T-helper 2 cell (primary cell): ENCODE data around the gene COX5A.

Experiments
- DNase-seq, 5 experiments: peaks; one replicate each; pipeline versions ENCODE4 v3.0.0 to v3.0.0-alpha.2; 2012 to 2022
- total RNA-seq, 2 donors: gene quantifications; one replicate each; lab custom pipeline; 2026; lab: John Stamatoyannopoulos, UW

Gene COX5A
- total RNA-seq = 20.9 to 27.4 reads per million in 2 donors

- DNase-seq = peak; percentile 81 to 98 (median 88)
These were observed at the start of gene COX5A for GRCh38 chr15:74937590-74938371. TSS of gene COX5A (minus strand) at chr15:74938073. CDS start at chr15:74938014, 59 bp downstream.

- peak in 2 of 5 experiments; percentile 27 to 33 for DNase-seq
These were observed 45.9 kb upstream of the COX5A start for GRCh38 chr15:74983725-74984231.

- no peak for DNase-seq
These were observed 44.3 kb upstream of the COX5A start for GRCh38 chr15:74982183-74982582.

DNA sequence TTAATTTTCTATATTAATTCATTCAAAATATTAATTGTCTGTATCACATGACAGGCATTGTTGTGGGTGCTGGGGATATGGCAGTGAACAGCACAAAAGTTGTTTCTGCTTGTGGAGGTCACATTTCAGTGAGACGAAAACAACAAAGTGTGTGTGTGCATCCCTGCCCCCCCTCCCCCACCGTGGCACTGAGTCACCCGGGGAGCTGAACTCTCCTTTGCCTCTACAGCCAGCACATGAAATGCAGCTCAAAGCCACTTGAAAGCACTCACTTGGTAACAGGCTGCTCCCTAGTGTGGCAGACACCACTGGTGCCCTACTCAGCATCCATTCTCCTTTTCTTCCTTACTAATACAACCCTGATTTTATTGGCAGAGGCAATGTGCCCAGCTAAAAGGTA, 40.6 kb upstream of the COX5A start:
- no peak for DNase-seq

DNA sequence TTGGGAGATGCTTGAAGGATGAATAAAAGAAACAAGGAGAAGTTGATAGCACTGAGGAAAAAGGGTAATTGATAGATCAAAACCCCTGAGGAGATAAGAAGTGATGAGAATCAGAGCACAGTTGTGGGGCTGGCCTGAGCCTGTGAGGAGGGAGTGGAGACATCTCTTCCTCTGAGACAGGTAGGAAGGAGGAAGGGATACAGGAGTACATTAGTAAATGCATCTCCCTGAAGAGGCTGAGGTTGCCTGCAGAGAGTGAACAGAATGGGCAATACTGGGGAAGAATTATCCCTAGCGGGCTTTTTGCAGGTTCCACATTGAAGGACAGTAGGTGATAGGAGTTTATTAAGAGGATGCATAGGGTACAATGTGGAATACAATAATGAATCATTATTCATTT, 40.2 kb upstream of the COX5A start:
- DNase-seq = no peak

DNA sequence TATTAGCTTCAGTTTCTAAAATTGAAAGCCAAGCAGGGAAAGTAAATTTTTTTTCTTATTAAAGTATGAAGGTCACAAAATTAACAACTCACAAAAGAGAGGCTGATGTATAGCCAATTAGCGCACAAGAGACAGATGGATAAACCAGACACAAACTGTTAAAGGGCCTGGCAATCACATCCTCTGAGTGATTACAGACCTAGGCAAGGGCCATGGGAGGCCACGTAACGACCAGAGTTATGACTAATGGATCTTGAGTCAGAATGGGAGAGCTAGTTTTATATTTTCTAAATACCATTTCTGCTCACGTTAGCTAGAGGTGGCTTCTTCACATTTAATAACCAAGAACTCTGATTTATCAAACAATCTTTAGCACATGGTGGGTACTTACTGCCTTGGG, 39.7 kb upstream of the COX5A start:
- DNase-seq = peak in 1 of 5 experiments; percentile 23

DNA sequence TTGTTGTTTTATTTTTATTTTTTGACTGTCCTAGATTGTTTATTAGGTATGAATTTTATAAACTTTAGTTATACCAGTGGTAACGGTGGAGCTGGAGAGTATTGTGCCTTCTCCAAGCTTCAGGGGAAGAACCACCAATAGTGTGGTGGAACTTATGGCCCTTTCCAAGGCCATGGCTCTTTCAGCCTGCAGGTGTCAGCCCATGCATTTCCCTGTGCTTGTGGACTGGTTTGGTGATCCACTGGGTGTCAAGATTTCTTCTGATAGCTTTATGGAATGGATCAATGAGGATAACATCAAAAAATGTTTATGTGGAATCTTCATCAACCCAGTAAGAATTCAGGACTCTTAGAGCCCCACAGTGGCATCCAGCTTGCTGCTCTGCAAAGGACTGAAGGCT, 38.3 kb upstream of the COX5A start:
- no peak for DNase-seq

DNA sequence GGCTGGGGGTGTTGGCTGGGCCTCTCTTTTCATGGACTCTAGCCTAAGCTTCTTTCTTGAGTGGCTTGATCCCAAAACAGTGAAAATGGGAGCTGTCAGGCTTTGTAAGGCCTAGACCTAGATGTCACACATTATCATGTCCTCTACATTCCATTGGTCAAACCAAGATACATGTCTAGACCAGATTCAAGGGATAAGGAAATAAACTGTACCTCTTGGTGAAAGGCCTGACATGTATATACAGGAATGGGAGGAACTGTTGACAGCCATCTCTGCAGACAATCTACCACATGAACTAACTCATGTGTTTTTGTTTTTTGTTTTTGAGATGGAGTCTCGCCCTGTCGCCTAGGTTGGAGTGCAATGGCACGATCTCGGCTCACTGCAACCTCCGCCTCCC, 29.8 kb upstream of the COX5A start:
- DNase-seq = no peak

DNA sequence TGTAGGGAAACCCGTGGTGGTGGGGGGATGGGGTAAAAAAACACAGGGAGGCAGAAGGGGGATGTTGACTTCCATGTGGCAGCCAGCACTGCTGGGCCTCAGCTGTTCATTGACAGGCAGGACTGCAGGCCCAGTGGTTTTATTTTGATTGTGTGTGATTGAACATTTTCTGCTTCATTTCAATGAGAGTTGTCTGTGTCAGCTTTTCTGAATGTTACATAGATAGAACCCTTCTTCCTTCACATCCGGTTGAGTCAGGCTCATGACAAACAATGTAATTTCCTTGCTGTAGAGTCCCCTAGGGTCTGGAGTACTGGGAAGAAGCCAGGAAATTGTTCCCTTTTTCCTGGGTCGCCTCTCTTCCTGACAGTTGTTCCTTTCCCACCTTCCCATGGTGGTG, 26.9 kb upstream of the COX5A start:
- no peak for DNase-seq

DNA sequence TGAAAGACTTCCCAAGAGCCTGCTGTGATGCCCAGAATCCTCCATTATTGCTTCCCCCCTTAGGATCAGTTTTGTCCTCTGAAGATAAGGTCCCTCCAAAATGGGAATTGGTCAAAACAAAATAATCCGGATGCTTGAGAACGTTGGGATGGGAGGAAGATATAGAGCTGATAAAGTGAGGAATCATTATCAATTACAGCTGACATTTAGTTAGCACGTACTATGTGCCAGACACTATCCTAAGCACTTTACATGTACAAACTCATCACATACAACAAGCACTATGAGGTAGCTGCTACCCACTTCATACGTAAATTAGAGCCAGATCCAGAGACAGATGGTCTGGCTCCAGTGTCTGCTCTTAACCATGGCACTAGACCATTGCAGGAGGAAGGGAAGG, 25.3 kb upstream of the COX5A start:
- DNase-seq = no peak

DNA sequence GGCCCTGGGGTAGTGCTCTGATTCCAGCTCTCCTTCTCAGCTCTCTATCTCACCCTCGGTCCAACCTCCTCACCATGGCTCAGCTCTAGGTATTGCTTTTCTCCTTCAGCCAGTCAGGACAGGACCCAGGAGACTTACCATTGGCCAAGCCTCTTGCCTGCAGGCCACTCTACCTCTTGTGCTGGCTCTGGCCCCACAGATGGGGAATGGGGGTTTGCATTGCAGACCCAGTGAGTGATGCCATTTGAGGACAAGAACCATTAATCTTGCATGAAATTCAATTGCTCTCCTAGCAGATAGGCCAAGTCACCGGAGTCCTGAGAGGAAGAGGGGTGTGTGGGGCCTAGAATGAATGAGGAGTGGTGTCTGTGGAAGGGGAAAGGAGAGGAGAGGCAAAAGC, 24.8 kb upstream of the COX5A start:
- DNase-seq = no peak

- DNase-seq = no peak
These were observed 24.3 kb upstream of the COX5A start for GRCh38 chr15:74962219-74962618.

DNA sequence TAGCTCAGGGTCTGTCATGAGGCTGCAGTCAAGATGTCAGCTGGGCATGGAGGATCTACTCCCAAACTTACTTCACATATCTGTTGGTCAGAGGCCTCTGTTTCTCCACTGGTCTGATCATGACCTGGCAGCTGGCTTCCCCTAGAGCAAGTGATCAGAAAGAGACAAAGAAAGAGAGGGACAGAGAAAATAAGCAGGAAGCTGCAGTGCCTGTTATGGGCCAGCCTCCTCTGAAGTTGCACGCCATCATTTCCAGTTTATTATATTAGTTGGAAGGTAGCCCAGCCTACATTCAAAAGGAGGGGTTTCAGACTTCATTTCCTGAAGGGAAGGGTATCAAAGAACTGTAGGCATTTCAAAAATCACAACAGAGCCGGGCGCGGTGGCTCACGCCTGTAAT, 23.7 kb upstream of the COX5A start:
- no peak for DNase-seq

GRCh38 chr15:74960995-74961588, 23.2 kb upstream of the COX5A start:
- DNase-seq = no peak

GRCh38 chr15:74960286-74960685, 22.4 kb upstream of the COX5A start:
- DNase-seq = no peak

DNA sequence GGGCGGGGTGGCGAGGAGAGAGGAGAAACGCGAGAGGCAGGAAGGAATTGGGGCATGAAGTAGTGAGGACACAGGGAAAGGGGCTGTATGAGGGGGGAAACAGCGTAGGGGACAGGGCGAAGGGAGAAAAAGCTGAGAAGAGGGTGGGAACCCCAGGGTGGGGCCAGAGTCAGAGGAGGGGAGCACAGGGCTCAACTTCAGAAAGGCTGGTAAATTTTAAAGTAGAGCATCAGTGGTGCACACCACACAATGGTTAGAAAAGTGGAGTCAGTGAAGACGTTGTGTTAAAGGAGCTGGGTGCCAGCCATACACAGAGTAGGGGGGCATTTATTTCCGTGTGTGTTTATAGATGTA, 21.7 kb upstream of the COX5A start:
- no peak for DNase-seq

DNA sequence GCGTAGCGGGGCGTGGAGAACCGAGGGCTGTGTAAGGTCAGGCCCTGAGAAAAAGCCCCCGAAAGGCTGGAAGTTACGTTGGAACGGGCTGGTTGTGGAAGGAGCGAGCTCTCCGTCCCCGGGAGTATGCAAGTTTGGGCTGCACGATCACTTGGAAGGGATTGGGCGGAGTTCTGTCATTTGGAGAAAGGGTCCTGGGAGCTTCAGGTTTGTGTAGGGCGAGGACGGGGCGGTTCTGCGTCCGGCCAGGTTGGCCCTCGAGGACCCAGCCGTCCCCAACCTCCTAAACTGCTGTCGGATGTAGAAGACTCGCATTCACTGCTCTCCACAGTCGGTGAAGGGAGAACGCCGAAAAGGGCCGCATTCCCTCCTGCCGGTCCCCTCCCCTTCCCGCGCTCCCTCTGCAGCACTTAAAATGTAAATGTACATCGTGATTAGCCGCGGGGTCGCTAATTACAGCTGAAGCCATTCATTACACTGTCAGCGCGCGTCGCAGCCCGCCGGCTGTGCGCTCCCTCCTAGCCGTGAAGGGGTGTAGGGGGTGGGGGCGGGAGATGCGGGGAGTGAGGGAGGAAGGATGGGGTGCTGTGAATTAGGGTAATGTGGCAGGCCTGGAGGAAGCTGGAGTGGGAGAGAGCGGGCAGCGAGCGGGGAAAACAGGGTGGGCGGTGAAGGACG, 21.2 kb upstream of the COX5A start:
- DNase-seq = no peak

DNA sequence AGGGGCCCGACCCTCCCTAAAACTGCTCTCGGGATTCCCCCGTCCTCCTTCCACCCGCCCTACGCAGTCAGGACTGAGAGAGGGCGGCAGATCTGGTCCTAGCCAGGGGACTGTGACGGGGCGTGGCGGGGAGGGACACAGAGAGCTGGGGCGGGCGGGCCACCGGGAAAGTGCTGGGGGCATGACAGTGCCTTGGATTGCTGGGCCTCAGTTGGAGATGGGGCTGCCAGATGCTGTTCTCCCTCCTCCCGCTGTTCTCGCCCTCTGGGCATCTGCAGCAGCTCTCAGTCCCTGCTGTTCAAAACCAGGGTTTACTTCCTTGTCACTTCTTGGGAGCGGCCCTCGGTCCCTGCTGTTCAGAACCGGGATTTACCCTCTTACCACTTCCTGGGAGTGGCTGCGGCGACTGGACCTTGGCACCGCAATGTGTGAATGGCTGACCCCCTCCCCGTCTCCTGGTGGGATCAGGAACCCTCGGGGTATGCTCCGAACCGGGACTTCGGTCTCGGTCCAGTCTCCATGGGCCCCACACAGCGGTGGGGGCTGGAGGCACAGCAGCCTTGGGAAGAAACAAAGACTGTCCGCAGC, 20.5 kb upstream of the COX5A start:
- DNase-seq = no peak

DNA sequence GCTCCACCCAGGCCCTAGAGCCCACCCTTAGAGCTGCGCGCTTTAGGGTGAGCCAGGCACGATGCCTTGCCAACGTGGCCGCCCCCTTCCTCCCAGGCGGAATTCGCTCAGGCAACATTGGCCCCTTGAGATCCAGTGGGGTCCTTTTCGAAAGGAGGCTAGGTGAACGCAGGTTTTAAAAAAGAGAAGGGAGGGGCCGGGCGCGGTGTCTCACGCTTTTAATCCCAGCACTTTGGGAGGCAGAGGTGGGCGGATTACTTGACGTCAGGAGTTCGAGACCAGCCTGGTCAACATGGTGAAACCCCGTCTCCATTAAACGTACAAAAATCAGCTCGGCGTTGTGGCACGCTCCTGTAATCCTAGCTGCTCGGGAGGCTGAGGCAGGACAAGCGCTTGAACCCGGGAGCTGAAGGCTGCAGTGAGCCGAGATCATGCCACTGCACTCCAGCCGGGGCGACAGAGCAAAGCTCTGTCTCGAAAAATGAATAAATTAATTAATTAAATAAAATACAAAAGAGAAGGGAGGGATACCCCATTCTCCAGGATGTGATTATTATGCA, 19.7 kb upstream of the COX5A start:
- DNase-seq = no peak

DNA sequence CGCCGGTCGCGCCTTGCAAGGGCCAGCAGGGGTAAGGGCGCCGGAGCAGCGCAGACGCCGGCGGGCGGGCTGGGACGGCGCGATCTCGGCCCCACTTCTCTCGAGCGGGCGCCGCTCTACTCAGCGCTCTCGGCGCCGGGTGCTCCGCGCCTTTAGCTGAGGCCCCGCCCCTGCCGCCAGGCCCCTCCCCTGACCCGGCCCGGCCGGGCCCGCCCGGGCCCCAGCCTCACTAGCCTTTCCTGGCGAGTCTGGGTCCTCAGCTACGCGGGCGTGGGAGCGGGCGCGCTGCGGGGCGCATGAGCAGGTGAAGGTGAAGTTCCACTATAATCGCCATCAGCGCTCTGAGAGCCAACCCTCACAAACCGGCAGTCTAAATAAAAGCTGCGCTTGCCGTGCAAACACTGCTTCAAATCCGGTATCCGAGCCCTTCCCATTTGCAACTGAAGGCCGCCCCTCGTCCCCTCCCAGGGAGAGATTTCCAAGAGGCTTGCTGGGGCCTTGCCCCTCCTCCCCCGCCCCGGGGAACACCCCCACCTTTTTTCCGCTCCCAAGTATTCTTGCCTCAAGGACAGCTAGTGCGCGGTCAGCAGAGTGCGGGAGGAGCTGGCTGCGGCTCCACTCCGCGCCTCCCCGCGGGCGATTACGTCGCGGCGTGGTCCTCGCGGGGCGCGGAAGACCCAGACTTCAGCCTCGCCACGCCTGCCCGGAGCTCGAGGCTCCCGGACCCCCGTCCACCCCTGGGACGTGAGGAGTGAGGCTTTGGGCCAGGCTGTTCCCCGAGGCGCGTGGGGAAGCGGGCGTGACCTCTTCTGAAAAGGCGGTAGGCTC, 19.0 kb upstream of the COX5A start, which contains the start of gene RPP25:
RPP25 (minus strand) TSS at position 125 of the 828 bp plus-strand sequence. CDS start 189 bp downstream, outside the sequence.
- DNase-seq = peak; percentile 25 to 70 (median 56)

- DNase-seq = peak; percentile 31 to 81 (median 41)
These were observed 18.1 kb upstream of the COX5A start for GRCh38 chr15:74955796-74956647.
